Loucy (cell line): ENCODE measurements around the gene CLNK.

Source experiments
- H2AFZ ChIP-seq: fragments of 200-600 bp; sonication (generic); 2 replicates; pipeline ENCODE4 v1.6.0; 2016; ENCODE audit warnings: antibody characterized with exemption, mild to moderate bottlenecking, low read length, moderate library complexity
- H3F3A ChIP-seq: fragments of 200-600 bp; 2 replicates; pipeline ENCODE4 v1.6.0; 2016; ENCODE audit warnings: antibody characterized with exemption, low read depth, mild to moderate bottlenecking
- H3K27me3 ChIP-seq: fragments of 200-600 bp; sonication (generic); 2 replicates; pipeline ENCODE4 v1.6.1; 2014; ENCODE audit warnings: low read length, mild to moderate bottlenecking; ENCODE audit not compliant: insufficient read depth, poor library complexity, severe bottlenecking
- H3K36me3 ChIP-seq: fragments of 200-600 bp; sonication (generic); 2 replicates; pipeline ENCODE4 v1.6.1; 2016; ENCODE audit warnings: low read length; ENCODE audit not compliant: insufficient read depth
- H3K4me1 ChIP-seq: fragments of 200-600 bp; sonication (generic); 2 replicates; pipeline ENCODE4 v1.5.1; 2014; ENCODE audit warnings: low read length, mild to moderate bottlenecking; ENCODE audit not compliant: insufficient read depth, poor library complexity, severe bottlenecking
- H3K4me2 ChIP-seq: fragments of 200-600 bp; sonication (generic); 2 replicates; pipeline ENCODE4 v1.6.0; 2014; ENCODE audit warnings: antibody characterized with exemption, low read length, low read depth, mild to moderate bottlenecking; ENCODE audit not compliant: poor library complexity, severe bottlenecking
- H3K4me3 ChIP-seq: fragments of 200-600 bp; sonication (generic); 2 replicates; pipeline ENCODE4 v1.5.1; 2014; ENCODE audit warnings: low read length, mild to moderate bottlenecking, mixed read lengths; ENCODE audit not compliant: poor library complexity, severe bottlenecking
- H3K79me2 ChIP-seq: fragments of 200-600 bp; sonication (generic); 2 replicates; pipeline ENCODE4 v1.6.1; 2014; ENCODE audit warnings: low read length; ENCODE audit not compliant: insufficient read depth
- H3K9ac ChIP-seq: fragments of 200-600 bp; sonication (generic); 2 replicates; pipeline ENCODE4 v1.6.0; 2014; ENCODE audit warnings: mild to moderate bottlenecking, low read depth, low read length, moderate library complexity; ENCODE audit not compliant: poor library complexity, severe bottlenecking
- H3K9me2 ChIP-seq: fragments of 200-600 bp; sonication (generic); replicated peaks from 2 replicates; pipeline ENCODE4 v1.6.1; 2016; ENCODE audit warnings: low read depth, low read length, mixed read lengths
- H3K9me3 ChIP-seq: fragments of 200-600 bp; sonication (generic); 2 replicates; pipeline ENCODE4 v1.6.1; 2014; ENCODE audit warnings: mild to moderate bottlenecking, antibody characterized with exemption, low read length, low read depth; ENCODE audit not compliant: insufficient read depth
- H4K20me1 ChIP-seq: fragments of 200-600 bp; sonication (generic); 2 replicates; pipeline ENCODE4 v1.6.0; 2014; ENCODE audit warnings: antibody characterized with exemption, low read length, mild to moderate bottlenecking; ENCODE audit not compliant: insufficient read depth, poor library complexity, severe bottlenecking
- CTCF ChIP-seq: fragments of 200-600 bp; sonication (generic); conservative IDR thresholded peaks from 2 replicates; pipeline ENCODE4 v1.5.1; 2014; ENCODE audit warnings: mild to moderate bottlenecking, antibody characterized with exemption, low read length
- EZH2phosphoT487 ChIP-seq: fragments of 200-600 bp; IDR thresholded peaks from 2 replicates; pipeline ENCODE4 v1.6.1; 2018; ENCODE audit warnings: antibody characterized with exemption, mild to moderate bottlenecking, moderate library complexity, borderline replicate concordance

The CLNK gene

GRCh38 chr4:10694151-10694827, 9.7 kb upstream of the CLNK start:
- H3K27me3 ChIP-seq = no peaks in the 10 kb centered on the region
- H3K4me1 ChIP-seq = no peaks in the 10 kb centered on the region
- H3K9me3 ChIP-seq = peaks cover 2% of the 10 kb centered on the region; the same call in 1 of the 2 replicates
- H3F3A ChIP-seq = no peaks in the 10 kb centered on the region
- no peak overlapping the region for H3K4me2 ChIP-seq
- no peaks in the 10 kb centered on the region for H3K79me2 ChIP-seq
- no peaks in the 10 kb centered on the region for H3K36me3 ChIP-seq
- H3K4me3 ChIP-seq = no peak overlapping the region
- no peak overlapping the region for H3K9ac ChIP-seq
- H4K20me1 ChIP-seq = no peaks in the 10 kb centered on the region
- no peaks in the 10 kb centered on the region for H3K9me2 ChIP-seq
- H2AFZ ChIP-seq = no peak overlapping the region
- TF ChIP-seq CTCF (no peak), EZH2phosphoT487 (no peak)

- H3K79me2 ChIP-seq = no peaks in the 10 kb centered on the region
- H3K27me3 ChIP-seq = no peaks in the 10 kb centered on the region
- H4K20me1 ChIP-seq = no peaks in the 10 kb centered on the region
- H3K9ac ChIP-seq = no peak overlapping the region
- H2AFZ ChIP-seq = no peak overlapping the region
- no peak overlapping the region for H3K4me3 ChIP-seq
- no peak overlapping the region for H3K4me2 ChIP-seq
- H3K36me3 ChIP-seq = no peaks in the 10 kb centered on the region
- no peaks in the 10 kb centered on the region for H3F3A ChIP-seq
- no peaks in the 10 kb centered on the region for H3K9me3 ChIP-seq
- peaks cover 24% of the 10 kb centered on the region for H3K4me1 ChIP-seq
- no peak for TF ChIP-seq EZH2phosphoT487
- TF ChIP-seq CTCF = no peak
- no peaks in the 10 kb centered on the region for H3K9me2 ChIP-seq
Measured at GRCh38 chr4:10691651-10692050, 7.1 kb upstream of the CLNK start.

GRCh38 chr4:10690185-10690907, 5.8 kb upstream of the CLNK start:
- Histone ChIP-seq H3K4me3 (no peak overlapping the region), H3K9ac (no peak overlapping the region), H3K27me3 (no peaks in the 10 kb centered on the region), H3K79me2 (peaks cover 5% of the 10 kb centered on the region; the same call in 1 of the 2 replicates), H3K9me2 (no peaks in the 10 kb centered on the region), H3K4me2 (no peak overlapping the region), H2AFZ (no peak overlapping the region), H3K4me1 (peaks cover 37% of the 10 kb centered on the region), H4K20me1 (no peaks in the 10 kb centered on the region), H3K9me3 (no peaks in the 10 kb centered on the region), H3K36me3 (no peaks in the 10 kb centered on the region), H3F3A (no peaks in the 10 kb centered on the region)
- TF ChIP-seq EZH2phosphoT487 = no peak
- TF ChIP-seq CTCF = no peak
